ENCODE measurements around the gene TNK2.
"Not testable (repeated sequence)": the region's sequence is repeated elsewhere in the genome, so short reads cannot be mapped to it uniquely, and the experiment has no call there.

Gene TNK2

DNA sequence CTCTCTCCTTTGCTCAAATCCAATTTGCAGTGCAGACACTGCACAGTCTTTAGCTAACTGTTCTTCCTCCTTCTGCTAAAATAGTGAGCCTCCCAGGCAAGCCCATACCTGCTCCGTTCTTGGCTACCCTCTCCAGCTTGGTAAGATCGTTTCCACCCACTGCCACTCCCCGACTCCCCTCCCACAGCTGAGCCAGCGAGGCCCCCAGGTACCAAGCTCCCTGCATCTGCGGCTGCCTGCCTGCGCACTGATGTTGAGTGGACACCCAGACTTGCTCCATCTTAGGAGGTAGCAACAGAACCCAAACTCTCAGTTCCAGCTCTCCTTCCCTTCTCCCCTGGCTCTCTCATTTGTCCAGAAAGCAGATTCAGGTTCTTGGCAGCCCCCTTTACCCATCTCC is 7.9 kb upstream of the TNK2 start:
- no peak for DNase-seq

DNA sequence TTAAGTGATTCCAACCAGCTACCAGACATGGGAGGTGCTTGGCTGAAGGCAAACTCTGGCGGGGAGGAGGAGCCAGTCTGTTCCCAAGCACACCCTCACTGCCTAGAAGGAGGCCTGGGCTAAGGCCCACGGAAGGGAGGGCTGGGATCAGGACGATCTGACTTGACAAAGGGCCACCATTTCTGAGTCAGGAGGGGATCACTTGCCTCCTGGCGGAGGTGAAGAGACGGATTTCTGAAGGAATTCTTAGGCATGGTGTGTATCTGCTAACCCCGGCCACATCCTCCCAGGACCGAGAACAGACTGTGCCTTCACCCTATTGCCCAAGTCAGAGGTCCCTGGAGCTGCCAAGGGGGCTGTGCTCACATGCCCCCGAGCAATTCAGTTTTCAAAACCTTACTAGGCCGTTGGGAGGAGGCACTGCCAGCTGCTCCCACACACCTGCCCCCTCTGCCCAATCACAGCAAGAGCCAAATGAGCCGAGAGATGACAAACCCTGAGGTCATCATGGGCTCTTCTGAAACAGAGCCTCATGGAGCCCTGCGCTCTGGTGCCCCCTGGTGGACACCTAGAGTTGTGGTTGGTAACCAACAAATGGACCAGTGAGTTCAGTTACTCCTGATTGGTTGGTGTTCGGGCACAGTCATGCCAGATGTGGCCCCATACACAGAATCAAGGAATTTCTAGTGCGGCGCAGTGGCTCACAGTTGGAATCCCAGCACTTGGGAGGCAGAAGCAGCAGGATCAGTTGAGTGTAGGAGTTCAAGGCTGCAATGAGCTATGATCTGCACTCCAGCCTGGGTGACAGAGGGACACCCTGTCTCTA is 6.5 kb upstream of the TNK2 start:
- no peak for DNase-seq

DNA sequence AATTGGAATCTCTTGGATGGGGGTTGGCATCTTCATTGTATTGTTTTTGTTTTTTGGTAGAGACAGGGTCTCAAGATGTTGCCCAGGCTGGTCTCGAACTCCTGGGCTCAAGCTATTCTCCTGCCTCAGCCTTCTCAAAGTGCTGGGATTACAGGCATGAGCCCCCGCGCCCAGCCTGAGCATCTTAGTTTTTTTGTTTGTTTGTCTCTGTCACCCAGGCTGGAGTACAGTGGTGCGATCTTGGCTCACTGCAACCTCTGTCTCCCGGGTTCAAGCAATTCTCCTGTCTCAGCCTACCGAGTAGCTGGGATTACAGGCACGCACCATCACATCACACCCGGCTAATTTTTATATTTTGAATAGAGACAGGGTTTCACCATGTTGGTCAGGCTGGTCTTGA is 5.8 kb upstream of the TNK2 start:
- not testable (repeated sequence) for DNase-seq

DNA sequence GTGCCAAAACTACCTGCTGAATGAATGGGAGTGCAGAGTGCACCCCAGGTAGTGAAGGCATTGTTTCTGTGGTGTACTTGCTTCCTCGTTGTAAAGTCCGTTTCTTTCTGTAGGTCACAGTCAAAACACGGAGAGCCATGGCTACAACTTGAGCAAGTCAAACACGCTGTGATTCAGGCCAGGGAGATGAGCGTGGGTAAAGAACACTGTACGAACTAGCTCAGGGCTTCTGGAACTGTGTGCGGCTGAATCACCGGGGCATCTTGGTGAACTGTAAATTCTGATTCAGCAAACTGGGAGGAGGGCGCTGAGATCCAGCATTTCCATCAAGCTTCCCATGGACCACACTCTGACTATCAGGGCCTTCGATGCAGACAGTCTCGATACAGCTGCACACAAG is 5.0 kb upstream of the TNK2 start:
- no peak for DNase-seq

DNA sequence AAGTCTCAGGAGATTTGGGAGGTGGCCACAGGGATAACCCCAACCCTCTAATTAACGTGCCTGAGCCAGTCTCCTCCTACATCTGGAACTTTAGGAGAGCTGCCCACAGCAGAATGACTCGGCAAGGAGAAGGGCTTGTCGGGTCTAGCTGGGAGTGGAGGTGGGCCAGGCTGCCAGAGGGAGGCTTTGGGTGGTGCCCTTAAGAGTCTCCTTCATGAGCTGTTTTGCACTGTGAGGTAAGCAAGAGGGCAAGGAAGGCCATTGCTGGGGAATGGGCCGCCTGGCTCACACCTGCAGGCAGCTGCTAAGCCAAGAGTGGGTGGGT is 3.6 kb upstream of the TNK2 start:
- no peak for DNase-seq

DNA sequence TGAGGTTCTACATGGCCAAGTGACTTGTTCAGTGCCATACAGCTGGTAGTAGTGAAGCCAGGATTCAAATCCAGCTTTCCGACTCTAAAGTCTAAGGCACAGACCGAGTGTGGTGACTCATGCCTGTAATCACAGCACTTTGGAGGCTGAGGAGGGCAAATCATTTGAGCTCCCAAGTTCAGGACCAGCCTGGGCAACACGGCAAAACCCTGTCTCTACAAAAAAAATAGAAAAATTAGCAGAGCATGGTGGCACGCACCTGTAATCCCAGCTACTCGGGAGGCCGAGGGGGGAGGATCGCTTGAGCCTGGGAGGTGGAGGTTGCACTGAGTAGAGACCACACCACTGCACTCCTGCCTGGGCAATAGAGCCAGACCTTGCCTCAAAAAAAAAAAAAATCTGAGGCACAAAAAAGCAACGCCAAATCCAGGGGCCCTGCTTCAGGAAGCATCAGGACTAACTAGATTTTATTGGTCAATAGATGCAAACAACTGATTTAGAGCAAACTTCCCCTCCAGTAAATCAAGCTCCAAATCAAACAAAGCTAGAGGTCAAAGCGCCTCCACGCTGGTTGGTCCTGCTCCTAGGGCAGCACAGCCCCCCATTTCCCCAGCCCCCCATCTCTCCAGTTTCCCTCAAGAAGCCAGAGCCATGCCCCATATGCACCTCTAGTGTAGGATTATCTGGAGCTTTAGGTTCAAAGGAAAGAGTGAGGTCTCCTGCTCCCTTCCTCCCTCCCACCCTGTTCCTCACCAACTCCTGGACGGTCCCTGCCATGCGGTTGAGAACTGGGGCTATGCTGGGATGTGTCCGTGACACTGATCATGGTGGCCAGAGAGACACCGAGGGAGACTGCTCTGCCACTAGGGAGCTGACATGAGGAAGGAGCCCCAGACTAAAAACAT is 2.9 kb upstream of the TNK2 start:
- no peak for DNase-seq

DNA sequence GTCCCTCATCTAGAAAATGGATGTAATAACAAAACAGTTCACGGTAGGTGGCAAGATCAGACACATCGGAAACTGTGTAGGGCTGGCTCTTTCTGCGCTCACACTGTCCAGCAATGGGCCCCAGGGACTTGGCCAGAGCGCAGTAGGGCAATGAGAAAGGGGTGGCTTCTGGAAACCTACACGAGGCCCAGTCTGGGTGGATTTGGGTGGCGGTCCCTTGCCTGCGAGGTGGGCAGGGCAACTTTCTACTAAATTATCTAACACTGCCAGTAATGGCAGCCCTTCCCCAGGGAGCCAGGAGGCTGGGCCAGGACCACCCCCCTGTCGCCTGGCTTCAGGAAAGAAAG is 2.1 kb upstream of the TNK2 start:
- DNase-seq, result no peak

DNA sequence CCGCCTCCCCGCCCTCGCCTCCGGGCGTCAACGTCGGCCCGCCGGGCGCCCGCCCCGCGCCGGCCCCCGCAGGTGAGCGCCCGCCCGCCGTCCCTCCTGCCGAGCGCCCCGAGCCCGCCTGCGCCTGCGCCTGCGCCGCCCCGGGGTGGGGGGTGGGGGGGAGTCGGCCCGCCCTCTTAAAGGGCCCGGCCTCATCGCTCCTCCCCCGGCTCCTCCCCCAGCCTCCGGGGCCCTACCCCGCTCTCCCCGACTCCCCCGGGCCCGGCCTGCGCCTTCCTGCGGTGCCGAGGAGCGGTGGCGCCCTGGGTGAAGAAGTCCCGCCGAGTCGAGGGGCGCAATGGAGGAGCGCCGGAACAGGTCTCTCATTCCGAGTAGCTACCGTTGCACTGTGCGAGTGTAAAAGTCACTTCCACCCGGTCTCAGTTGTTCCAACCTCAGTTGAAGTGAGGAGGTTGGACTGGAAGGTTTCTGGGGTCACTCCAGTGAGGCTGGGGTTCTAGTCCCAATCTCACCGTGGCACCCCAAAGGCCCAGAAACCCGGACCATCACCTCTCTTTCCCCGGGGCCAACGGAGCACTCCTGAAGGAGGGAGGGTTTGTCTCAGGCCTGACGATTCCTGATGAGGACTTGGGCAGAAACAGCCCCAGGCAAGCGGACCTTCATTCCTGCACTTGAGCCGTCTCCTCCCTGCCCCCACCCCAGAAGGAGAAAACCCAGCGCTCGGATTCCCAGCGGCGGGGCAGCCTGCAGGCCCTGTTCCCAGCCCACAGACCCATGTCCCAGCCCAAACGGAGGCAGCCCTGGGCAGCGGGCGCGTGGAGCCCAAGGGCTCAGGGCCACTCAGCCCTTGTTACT is 1.5 kb upstream of the TNK2 start:
- peak; percentile 63 for DNase-seq

DNA sequence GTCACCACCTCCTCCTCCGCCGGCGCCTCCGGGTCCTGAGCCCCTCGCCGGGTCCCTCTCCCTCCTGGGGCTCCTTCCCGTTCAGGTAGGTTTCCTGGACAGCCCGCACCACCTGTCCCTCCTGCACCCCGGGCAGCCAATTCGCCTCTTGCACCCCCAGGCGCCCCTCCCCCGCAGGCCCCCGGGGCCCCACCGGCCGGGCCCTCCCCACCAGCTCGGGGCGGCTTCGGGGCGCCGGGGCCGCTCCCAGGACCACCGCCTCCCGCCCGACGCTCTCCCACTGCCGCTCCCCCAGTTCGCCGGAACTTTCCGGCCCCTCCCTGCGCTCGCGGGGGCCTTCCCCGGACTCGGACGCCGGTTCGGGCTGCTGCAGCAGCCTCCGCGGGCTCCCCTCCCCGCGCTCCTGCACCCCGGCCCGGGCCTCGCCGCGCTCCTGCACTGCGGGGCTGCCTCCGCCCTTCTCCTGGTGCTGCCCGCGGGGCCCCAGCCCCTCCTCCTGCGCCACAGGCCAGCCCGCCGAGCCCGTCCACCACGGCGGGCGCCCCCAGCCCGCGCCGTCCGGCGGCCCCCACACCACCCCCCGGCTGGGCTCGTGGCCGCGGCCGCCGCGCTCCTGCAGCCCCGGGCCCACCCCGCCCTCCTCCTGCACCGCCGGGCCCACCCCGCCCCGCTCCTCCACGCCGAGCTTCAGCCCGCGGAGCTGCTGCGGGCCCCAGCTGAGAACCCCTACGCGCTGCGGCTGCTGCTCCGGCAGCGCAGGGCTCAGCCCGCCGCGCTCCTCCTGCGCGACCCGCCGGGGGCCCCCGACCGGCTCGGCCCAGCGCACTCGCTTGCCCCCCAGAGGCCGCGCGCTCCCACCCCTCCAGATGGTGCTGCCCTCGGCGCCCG is 587 bp upstream of the TNK2 start:
- DNase-seq, result no peak

DNA sequence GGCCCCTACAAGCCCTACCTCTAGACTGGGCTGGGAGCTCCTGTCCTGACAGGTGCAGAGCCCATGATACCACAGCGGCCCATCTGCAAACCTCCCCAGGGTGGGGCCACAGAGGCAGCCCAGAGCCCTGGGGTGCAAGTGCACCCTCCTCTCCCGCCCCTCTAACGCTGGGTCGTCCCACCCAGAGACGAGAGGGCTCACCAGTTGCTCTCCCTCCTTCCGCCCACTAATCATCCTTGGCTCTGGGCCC is 742 bp downstream of the TNK2 start:
- no peak for DNase-seq

DNA sequence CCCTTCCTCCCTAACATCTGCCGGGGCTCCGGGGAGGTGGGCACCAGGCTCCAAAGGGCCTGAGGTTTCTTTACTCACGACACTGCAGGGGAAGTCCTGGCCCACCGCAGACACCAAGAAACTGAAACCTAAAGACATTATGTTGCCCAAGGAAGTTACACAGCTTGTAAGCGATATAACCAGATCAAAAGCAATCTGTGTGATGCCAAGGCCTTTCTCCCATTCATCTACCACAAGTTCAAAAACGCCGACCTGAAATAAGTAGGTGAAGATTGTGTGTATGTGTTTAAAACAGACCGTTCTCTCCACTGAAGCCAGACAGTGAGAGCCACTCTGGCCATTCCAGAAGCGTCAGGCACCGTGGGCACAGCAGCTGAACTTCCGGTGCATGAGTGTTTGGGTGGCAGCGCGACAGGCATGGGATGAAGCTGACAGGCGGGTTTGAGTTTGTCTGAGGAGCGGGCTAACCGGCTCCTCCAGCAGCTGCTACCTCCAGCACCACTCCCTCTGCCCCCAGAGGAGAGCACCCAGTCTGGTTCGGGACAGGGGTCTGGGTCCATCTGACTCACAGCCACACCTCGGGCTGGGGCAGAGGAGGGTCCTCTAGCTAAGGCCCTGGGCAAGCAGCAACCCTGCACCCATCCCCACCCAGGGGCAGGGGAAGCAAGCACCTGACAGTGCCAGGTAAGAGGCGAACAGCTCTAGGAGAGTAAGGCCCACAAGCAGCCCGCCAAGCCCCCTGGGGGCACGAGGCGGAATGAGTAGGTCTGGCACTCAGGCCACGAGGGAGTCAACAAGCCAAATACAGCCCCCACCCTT is 1.3 kb downstream of the TNK2 start:
- DNase-seq, result no peak

DNA sequence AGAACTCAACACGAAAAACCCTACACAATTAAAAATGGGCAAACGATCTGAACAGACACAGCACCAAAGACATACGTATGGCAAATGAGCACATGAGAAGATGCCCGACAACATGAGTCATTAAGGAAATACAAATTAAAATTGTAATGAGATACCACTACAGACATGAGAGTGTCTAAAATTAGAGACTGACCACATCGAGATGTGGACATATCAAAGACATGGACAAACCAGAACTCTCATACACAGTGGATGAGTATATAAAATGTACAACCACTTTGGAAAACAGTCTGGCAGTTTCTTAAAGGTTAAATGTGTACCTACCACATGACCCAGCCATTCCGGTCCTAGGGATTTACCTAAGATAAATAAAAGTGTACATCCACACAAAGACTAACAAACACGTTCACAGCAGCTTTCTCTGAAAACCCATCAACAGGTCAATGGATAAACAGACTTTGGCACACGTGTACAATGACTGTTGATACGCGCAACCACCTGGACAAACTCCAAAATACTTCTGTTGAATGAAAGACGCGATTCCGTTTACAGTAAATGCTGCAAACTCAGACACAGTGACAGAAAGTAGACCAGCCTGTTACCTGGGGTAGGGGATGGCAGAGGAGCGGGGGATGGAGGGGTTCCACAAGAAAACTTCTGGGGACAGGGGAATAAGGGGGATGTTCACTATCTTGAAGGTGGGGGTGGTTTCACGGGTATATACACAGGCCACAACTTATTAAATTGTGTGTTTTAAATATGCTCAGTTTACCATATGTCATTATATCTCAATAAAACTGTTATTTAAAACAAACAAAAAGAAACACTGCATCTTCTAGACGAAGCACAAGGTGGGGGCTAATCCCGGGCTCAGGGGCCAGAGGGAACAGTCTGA is 2.1 kb downstream of the TNK2 start:
- DNase-seq, result no peak

DNA sequence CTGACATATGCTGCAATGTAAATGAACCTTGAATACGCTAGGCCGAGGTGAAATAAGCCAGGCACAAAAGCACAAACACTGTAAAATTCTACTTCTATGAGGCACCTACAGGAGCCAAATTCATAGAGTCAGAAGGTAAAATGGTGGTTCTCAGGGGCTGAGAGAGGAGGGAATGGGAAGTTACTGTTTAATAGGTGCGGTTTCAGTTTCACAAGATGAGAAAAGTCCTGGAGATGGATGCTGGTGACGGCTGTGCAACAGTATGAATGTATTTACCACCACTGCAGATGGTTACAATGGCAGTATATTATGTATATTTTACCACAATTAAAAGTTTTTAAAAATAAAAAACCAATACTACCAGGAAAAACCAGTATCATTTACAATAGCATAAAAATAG is 4.0 kb downstream of the TNK2 start:
- no peak for DNase-seq

DNA sequence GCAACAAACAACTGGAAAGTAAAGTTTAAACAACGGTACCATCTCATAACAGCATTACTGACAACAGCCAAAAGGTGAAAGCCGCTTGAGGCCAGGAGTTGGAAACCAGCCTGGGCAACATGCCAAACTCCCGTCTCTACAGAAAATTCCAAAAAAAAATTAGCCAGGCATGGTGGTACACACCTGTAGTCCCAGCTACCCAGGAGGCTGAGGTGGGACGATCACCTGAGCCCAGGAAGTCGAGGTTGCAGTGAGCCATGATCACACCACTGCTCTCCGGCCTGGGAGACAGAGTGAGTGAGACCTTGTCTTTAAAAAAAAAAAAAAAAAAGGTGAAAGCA is 4.4 kb downstream of the TNK2 start:
- DNase-seq, result no peak

DNA sequence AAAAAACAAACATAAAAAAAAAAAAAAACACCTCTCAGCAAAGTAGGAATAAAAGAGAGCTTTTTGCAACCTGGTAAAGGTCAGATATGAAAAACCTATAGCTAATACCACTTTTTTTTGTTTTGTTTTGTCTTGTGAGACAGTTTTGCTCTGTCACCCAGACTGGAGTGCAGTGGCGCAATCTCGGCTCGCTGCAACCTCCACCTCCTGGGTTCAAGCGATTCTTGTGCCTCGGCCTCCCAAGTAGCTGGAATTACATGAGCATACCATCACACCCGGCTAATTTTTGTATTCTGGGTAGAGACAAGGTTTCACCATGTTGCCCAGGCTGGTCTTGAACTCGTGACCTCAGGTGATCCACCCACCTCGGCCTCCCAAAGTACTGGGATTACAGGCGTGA is 5.7 kb downstream of the TNK2 start:
- not testable (repeated sequence) for DNase-seq

DNA sequence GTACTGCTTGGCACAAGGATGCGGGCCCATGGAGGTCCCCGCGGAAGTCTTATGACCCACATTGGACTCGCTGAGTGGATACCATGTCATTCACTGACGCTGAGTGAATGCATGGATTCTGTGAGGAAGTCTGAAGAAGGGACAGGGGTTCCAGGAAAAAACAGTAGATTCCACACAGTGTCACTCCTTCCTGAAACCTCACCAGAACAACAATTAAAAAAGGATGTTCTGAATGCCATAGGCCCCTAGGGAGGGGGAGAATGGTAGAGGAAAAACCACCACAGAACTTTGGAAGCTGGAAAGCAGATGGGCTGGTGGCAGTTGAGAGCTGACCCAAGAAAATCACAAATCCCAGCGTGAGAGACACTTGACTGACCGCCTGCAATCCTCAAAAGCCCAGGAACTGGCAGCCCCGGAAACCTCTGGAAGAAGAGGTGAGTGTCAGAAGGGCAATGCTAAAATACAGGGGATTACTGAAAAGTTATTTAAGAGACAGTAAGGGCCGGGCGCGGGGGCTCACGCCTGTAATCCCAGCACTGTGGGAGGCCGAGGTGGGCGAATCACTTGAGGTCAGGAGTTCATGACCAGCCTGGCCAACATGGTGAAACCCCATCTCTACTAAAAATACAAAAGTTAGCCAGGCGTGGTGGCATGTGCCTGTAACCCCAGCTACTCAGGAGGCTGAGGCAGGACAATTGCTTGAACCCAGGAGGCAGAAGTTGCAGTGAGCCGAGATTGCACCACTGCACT is 6.3 kb downstream of the TNK2 start:
- DNase-seq, result not testable (repeated sequence)

DNA sequence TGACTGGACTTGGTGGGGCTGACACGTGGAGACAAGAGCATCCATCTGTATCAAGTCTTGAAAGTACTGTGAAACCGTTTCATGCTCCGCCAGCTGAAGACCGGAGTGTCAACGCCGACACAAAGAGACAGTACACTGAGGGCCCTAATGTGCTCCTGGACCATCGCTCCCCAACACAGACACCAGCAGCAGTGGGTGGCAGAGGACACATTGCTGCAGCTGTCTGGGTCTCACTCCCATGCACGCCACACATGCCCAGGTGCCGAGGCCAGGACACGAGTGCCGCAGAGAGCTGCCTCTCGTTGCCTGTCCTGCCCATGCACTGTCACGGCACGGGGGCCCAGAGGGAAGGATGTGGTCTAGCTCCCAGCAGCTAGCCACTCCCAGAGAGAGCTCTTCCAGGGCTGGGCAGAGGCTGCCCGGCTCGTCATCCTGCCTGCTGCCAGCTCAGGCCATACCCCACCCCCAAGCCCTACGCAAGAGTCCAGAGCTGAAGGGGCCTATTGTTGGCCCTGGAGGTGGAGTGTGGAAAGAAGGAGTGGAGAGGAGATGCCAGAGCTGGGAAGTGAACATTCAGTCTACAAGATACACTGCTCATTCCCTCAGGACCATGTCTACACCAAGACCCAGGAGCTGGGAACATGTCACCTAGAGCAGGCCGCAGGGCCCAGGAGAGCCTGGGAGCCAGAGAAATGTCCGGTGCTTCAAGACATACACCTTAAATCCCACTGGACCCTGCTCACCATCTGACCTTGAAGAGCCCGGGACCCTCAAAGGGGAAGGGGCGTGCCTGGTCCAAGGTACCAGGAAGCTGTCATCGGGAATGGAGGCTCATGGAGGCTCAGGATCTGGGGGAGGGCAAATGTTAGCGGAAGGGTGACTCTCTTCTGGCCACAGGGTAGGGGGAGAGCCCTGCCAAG is 7.7 kb downstream of the TNK2 start:
- no peak for DNase-seq

DNA sequence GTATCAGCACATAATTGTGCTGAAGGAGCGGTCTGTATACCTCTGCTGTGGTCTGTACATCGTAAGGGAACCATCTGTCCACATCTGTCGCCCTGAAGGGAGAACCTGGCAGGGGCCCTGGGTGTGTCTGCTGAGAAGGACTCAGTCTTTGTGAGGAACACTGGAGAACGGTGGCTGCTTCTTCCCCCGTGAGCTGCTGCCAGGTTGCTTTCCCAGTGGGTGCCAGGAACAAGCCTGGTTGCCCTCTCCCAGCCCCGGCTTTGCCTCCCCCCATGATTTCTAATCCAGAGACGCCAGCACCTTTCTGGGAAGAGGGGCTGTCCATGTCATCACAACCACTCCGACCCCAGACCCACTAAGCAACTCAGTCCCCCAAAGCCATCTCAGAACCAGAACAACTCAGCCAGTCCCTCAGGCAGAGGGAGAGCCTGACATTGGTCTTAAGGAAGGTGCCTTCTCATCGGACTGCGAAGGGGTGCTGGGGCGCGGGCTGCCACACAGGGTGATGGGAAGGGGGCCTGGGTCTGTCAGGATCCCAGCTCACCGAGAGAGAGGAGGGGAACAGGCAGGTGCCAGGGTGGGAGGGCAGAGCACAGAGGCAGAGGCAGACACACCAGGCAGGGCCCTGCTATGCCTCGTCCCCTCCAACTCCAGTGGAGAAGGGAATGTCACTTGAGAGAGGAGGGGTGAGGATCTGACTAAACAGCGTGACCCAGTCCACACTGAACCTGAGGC is 8.5 kb downstream of the TNK2 start:
- DNase-seq, result no peak

Data from NCI-H1048 (cell line).